SK-N-SH (cell line): ENCODE data around the gene MS4A4E. TPM values are rescaled to one million over a fixed set of nuclear protein-coding genes. Genes with fewer than 3 reads are reported as not detected.

Experiments
- CTCF ChIA-PET: fragments of 300-600, 350-600 bp; formaldehyde crosslinking; extraction: SDS; loops from one replicate; lab custom pipeline; 2021; lab: Yijun Ruan, JAX
- POLR2A ChIA-PET: fragments of 350-600 bp; sonication (Branson Sonifier 250); formaldehyde crosslinking; extraction: SDS; loops from one replicate; lab custom pipeline; 2020; ENCODE audit warnings: antibody characterized with exemption, inconsistent platforms; lab: Yijun Ruan, JAX
- DNase-seq: peaks from one replicate; pipeline ENCODE4 v3.0.0; 2012
- H2AFZ ChIP-seq: fragments of 200-600 bp; sonication (generic); 2 replicates; pipeline ENCODE4 v1.8.1; 2016; ENCODE audit warnings: antibody characterized with exemption, mild to moderate bottlenecking, low read depth
- H3F3A ChIP-seq: fragments of 200-600 bp; sonication (generic); replicated peaks from 2 replicates; pipeline ENCODE3; 2016; ENCODE audit warnings: antibody characterized with exemption, mild to moderate bottlenecking; ENCODE audit not compliant: insufficient read depth
- H3K27ac ChIP-seq, 2 experiments: fragments of 200-500 bp in 1 of 2; fragments of 200-600 bp in 1 of 2; sonication (Bioruptor generic) in 1 of 2; sonication (generic), shearing (Covaris generic) in 1 of 2; 2 replicates each; pipeline versions ENCODE4 v1.5.1 to v1.6.1; 2014 to 2016; ENCODE audit warnings: low read depth in 2 of 2, inconsistent platforms in 1 of 2, low read length in 1 of 2, mild to moderate bottlenecking in 1 of 2, mixed read lengths in 1 of 2
- H3K27me3 ChIP-seq: fragments of 200-600 bp; sonication (generic), shearing (Covaris generic); 2 replicates; pipeline ENCODE4 v1.6.1; 2016; ENCODE audit warnings: mixed run types; ENCODE audit not compliant: insufficient read depth
- H3K36me3 ChIP-seq, 2 experiments: fragments of 200-500 bp in 1 of 2; fragments of 200-600 bp in 1 of 2; sonication (Bioruptor generic) in 1 of 2; sonication (generic) in 1 of 2; replicated peaks in 1 of 2; 2 replicates each; pipeline versions ENCODE3 to v1.5.1; 2014 to 2016; ENCODE audit warnings: low read length in 1 of 2, mild to moderate bottlenecking in 1 of 2; ENCODE audit not compliant: insufficient read depth in 2 of 2, control insufficient read depth in 1 of 2
- H3K4me1 ChIP-seq, 2 experiments: fragments of 200-500 bp in 1 of 2; fragments of 200-600 bp in 1 of 2; sonication (Bioruptor generic) in 1 of 2; sonication (generic), shearing (Covaris generic) in 1 of 2; 2 replicates each; pipeline versions ENCODE4 v1.5.1 to v1.6.1; 2014 to 2016; ENCODE audit warnings: low read depth in 1 of 2, low read length in 1 of 2, mixed run types in 1 of 2; ENCODE audit not compliant: insufficient read depth in 2 of 2, control insufficient read depth in 1 of 2
- H3K4me2 ChIP-seq: fragments of 200-600 bp; sonication (generic), shearing (Covaris generic); 2 replicates; pipeline ENCODE4 v1.6.1; 2017; ENCODE audit warnings: mixed run types
- H3K4me3 ChIP-seq, 2 experiments: fragments of 200-500 bp in 1 of 2; fragments of 200-600 bp in 1 of 2; sonication (Bioruptor generic) in 1 of 2; sonication (generic), shearing (Covaris generic) in 1 of 2; 2 replicates each; pipeline versions ENCODE4 v1.5.1 to v1.8.1; 2014 to 2016; ENCODE audit warnings: low read depth in 2 of 2, inconsistent platforms in 1 of 2, low read length in 1 of 2, mild to moderate bottlenecking in 1 of 2, mixed read lengths in 1 of 2, moderate library complexity in 1 of 2
- H3K79me2 ChIP-seq: fragments of 200-600 bp; sonication (generic); 2 replicates; pipeline ENCODE4 v1.8.1; 2017; ENCODE audit warnings: mild to moderate bottlenecking; ENCODE audit not compliant: insufficient read depth
- H3K9ac ChIP-seq: fragments of 200-600 bp; sonication (generic); 2 replicates; pipeline ENCODE4 v1.6.1; 2017; ENCODE audit warnings: mixed run types
- H3K9me2 ChIP-seq: fragments of 200-600 bp; sonication (generic); 2 replicates; pipeline ENCODE4 v1.6.1; 2017; ENCODE audit warnings: mixed run types
- H3K9me3 ChIP-seq: fragments of 200-600 bp; sonication (generic); 2 replicates; pipeline ENCODE4 v1.6.1; 2017; ENCODE audit warnings: mixed run types, mild to moderate bottlenecking, moderate library complexity
- H4K20me1 ChIP-seq: fragments of 200-600 bp; sonication (generic); 2 replicates; pipeline ENCODE4 v1.6.1; 2017; ENCODE audit warnings: mild to moderate bottlenecking, mixed run types; ENCODE audit not compliant: insufficient read depth
- FOSL2 ChIP-seq: IDR thresholded peaks from 2 replicates; pipeline ENCODE4 v1.4.0; 2012; ENCODE audit warnings: low read depth, mild to moderate bottlenecking, moderate library complexity, borderline replicate concordance
- FOXM1 ChIP-seq: IDR thresholded peaks from 2 replicates; pipeline ENCODE4 v1.4.0; 2012; ENCODE audit warnings: low read depth, mild to moderate bottlenecking
- JUND ChIP-seq: IDR thresholded peaks from 2 replicates; pipeline ENCODE4 v1.4.0; 2012
- MXI1 ChIP-seq: IDR thresholded peaks from 2 replicates; pipeline ENCODE4 v1.6.1; 2012; ENCODE audit warnings: mild to moderate bottlenecking, low read depth, low read length, improper control_type of control experiment
- NFIC ChIP-seq: IDR thresholded peaks from 2 replicates; pipeline ENCODE4 v1.4.0; 2012; ENCODE audit warnings: borderline replicate concordance
- NRF1 ChIP-seq: IDR thresholded peaks from 2 replicates; pipeline ENCODE4 v1.6.1; 2012; ENCODE audit warnings: low read depth, mild to moderate bottlenecking, low read length
- POLR2AphosphoS5 ChIP-seq: IDR thresholded peaks from 2 replicates; pipeline ENCODE4 v1.6.1; 2012; ENCODE audit warnings: low read depth, low read length
- RCOR1 ChIP-seq: fragments of 150-350 bp; IDR thresholded peaks from 2 replicates; pipeline ENCODE4 v1.6.1; 2017; ENCODE audit warnings: antibody characterized with exemption, low read length
- RFX5 ChIP-seq: IDR thresholded peaks from 2 replicates; pipeline ENCODE4 v1.6.1; 2012; ENCODE audit warnings: mild to moderate bottlenecking, improper control_type of control experiment, low read length
- RXRA ChIP-seq: IDR thresholded peaks from 2 replicates; pipeline ENCODE4 v1.4.0; 2012; ENCODE audit warnings: low read depth, mild to moderate bottlenecking, borderline replicate concordance
- SIN3A ChIP-seq: IDR thresholded peaks from 2 replicates; pipeline ENCODE4 v1.6.1; 2012; ENCODE audit warnings: low read depth, mild to moderate bottlenecking, low read length, moderate library complexity, borderline replicate concordance
- SMC3 ChIP-seq: IDR thresholded peaks from 2 replicates; pipeline ENCODE4 v1.6.1; 2012; ENCODE audit warnings: low read depth, low read length, improper control_type of control experiment
- TEAD4 ChIP-seq: IDR thresholded peaks from 2 replicates; pipeline ENCODE4 v1.4.0; 2012; ENCODE audit warnings: mild to moderate bottlenecking, borderline replicate concordance; ENCODE audit not compliant: insufficient read depth
- YY1 ChIP-seq: IDR thresholded peaks from 2 replicates; pipeline ENCODE4 v1.4.0; 2012; ENCODE audit warnings: low read depth, mild to moderate bottlenecking
- WGBS: methylation state at CpG from one replicate; pipeline ENCODE4 v1.1.6; 2017; ENCODE audit warnings: low lambda C conversion rate; 5-methylcytosine and 5-hydroxymethylcytosine counted together
- polyA plus RNA-seq, 3 experiments: library from polyadenylated mRNA; depleted of rRNA; stranded (reverse); fragments of >200 nt; gene quantifications; 2 replicates each; pipeline ENCODE4 v1.2.3, GENCODE V29; 2012
- TF ChIP-seq, protein P1 (sequence below): fragments of 200-600 bp; sonication (generic); IDR thresholded peaks from 2 replicates; pipeline ENCODE4 v1.6.1; 2017; ENCODE audit warnings: antibody characterized with exemption, mild to moderate bottlenecking, moderate library complexity
- TF ChIP-seq, protein P2 (sequence below): fragments of 150-350 bp; IDR thresholded peaks from 2 replicates; pipeline ENCODE4 v1.6.1; 2017; ENCODE audit warnings: antibody characterized with exemption, low read length, low read depth, borderline replicate concordance
- TF ChIP-seq, protein P3 (sequence below): IDR thresholded peaks from 2 replicates; pipeline ENCODE4 v1.4.0; 2012; ENCODE audit warnings: low read depth
- TF ChIP-seq, protein P4 (sequence below): IDR thresholded peaks from 2 replicates; pipeline ENCODE4 v1.4.0; 2012; ENCODE audit warnings: low read depth, borderline replicate concordance

MS4A4E gene
- polyA plus RNA-seq, 1 of the 3 experiments (the other 2 are of a cell fraction): not detected

GRCh38 chr11:60164550-60165075 lies 78.3 kb downstream of the MS4A4E start (continued):
- TF ChIP-seq, protein P1, sequence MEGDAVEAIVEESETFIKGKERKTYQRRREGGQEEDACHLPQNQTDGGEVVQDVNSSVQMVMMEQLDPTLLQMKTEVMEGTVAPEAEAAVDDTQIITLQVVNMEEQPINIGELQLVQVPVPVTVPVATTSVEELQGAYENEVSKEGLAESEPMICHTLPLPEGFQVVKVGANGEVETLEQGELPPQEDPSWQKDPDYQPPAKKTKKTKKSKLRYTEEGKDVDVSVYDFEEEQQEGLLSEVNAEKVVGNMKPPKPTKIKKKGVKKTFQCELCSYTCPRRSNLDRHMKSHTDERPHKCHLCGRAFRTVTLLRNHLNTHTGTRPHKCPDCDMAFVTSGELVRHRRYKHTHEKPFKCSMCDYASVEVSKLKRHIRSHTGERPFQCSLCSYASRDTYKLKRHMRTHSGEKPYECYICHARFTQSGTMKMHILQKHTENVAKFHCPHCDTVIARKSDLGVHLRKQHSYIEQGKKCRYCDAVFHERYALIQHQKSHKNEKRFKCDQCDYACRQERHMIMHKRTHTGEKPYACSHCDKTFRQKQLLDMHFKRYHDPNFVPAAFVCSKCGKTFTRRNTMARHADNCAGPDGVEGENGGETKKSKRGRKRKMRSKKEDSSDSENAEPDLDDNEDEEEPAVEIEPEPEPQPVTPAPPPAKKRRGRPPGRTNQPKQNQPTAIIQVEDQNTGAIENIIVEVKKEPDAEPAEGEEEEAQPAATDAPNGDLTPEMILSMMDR: no peak

DNA sequence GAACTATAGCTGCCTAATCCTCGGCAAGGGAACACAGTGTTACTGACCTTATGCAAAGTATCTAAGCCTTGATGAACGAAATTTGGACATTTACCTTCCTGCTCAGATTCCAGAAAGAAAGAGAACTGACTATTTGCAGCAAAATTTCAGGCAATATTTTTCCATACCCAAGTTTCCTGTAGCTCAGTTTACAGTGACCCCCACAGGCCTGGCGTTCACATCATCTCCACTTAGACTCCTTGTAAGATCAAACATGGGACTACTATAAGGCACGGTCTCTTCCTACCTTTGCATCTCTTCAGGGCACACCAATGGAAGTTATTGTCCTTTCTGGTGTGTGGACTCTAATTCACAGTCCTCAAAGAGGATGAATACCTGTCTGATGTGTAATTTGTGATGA lies 81.2 kb downstream of the MS4A4E start:
- Histone ChIP-seq H3K4me3 (no peak overlapping the region), H3K9me3 (no peaks in the 10 kb centered on the region), H3F3A (no peaks in the 10 kb centered on the region), H2AFZ (no peak overlapping the region), H3K27ac (no peak overlapping the region)
- no peak for DNase-seq
- 2% methylated on average over 4 of the region's 4 CpGs for WGBS
- TF ChIP-seq MXI1: no peak
- TF ChIP-seq, all 33 proteins: peak for 0
- CTCF ChIA-PET: no interaction called here
- H3K27me3 ChIP-seq: no peaks in the 10 kb centered on the region
- H3K9me2 ChIP-seq: no peaks in the 10 kb centered on the region
- no peaks in the 10 kb centered on the region for H3K79me2 ChIP-seq
- H3K4me2 ChIP-seq: no peak overlapping the region
- no peaks in the 10 kb centered on the region for H3K4me1 ChIP-seq
- H4K20me1 ChIP-seq: no peaks in the 10 kb centered on the region
- POLR2A ChIA-PET: no interaction called here
- H3K9ac ChIP-seq: no peak overlapping the region
- H3K36me3 ChIP-seq: no peaks in the 10 kb centered on the region

- Histone ChIP-seq H3K4me1 (no peaks in the 10 kb centered on the region), H3K4me3 (no peak overlapping the region), H3K9me3 (no peaks in the 10 kb centered on the region), H3K27ac (no peak overlapping the region), H2AFZ (no peak overlapping the region), H3K79me2 (no peaks in the 10 kb centered on the region), H3K9me2 (no peaks in the 10 kb centered on the region), H3K4me2 (no peak overlapping the region), H3K27me3 (no peaks in the 10 kb centered on the region), H3F3A (no peaks in the 10 kb centered on the region), H4K20me1 (no peaks in the 10 kb centered on the region), H3K9ac (no peak overlapping the region), H3K36me3 (no peaks in the 10 kb centered on the region)
- ChIA-PET POLR2A (no interaction called here), CTCF (no interaction called here)
- TF ChIP-seq SMC3: no peak
- TF ChIP-seq, protein P2, sequence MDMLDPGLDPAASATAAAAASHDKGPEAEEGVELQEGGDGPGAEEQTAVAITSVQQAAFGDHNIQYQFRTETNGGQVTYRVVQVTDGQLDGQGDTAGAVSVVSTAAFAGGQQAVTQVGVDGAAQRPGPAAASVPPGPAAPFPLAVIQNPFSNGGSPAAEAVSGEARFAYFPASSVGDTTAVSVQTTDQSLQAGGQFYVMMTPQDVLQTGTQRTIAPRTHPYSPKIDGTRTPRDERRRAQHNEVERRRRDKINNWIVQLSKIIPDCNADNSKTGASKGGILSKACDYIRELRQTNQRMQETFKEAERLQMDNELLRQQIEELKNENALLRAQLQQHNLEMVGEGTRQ: no peak
- TF ChIP-seq NRF1: no peak
- no peak for TF ChIP-seq POLR2AphosphoS5
- no peak for TF ChIP-seq RCOR1
- no peak for TF ChIP-seq TEAD4
- no peak for TF ChIP-seq RFX5
- TF ChIP-seq, protein P3, sequence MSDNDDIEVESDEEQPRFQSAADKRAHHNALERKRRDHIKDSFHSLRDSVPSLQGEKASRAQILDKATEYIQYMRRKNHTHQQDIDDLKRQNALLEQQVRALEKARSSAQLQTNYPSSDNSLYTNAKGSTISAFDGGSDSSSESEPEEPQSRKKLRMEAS: no peak
- TF ChIP-seq JUND: no peak
- no peak for TF ChIP-seq FOSL2
- no peak for TF ChIP-seq SIN3A
- TF ChIP-seq YY1: no peak
- no peak for TF ChIP-seq NFIC
- TF ChIP-seq, protein P4, sequence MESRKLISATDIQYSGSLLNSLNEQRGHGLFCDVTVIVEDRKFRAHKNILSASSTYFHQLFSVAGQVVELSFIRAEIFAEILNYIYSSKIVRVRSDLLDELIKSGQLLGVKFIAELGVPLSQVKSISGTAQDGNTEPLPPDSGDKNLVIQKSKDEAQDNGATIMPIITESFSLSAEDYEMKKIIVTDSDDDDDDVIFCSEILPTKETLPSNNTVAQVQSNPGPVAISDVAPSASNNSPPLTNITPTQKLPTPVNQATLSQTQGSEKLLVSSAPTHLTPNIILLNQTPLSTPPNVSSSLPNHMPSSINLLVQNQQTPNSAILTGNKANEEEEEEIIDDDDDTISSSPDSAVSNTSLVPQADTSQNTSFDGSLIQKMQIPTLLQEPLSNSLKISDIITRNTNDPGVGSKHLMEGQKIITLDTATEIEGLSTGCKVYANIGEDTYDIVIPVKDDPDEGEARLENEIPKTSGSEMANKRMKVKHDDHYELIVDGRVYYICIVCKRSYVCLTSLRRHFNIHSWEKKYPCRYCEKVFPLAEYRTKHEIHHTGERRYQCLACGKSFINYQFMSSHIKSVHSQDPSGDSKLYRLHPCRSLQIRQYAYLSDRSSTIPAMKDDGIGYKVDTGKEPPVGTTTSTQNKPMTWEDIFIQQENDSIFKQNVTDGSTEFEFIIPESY: no peak
- TF ChIP-seq FOXM1: no peak
- no peak for TF ChIP-seq RXRA
- whole genome bisulfite sequencing: 3% methylated on average over 2 of the region's 2 CpGs
- DNase-seq: no peak
These were observed 81.8 kb downstream of the MS4A4E start for GRCh38 chr11:60161107-60161506.
